HepG2 (cell line): Measurements from ENCODE around the gene MRPL18. TPM values are rescaled to one million over a fixed set of nuclear protein-coding genes. Genes with fewer than 3 reads are reported as not detected.

Source experiments
- ATAC-seq: fragments of 200-7000 bp; cut with Tn5 transposase; 3 replicates; pipeline ENCODE4 v1.9.1; 2020; ENCODE audit warnings: mild to moderate bottlenecking, moderate library complexity
- BruUV-seq: library from RNA; stranded (reverse); fragments of 400-500 nt; replicated peaks from 2 replicates; lab custom pipeline; 2021; lab: Mats Ljungman, UMichigan
- CTCF ChIA-PET: fragments of 300-600 bp; formaldehyde crosslinking; extraction: SDS; loops from one replicate; lab custom pipeline; 2021; ENCODE audit warnings: low total read pairs, inconsistent platforms, low intra/inter-chr PET ratio; lab: Yijun Ruan, JAX
- POLR2A ChIA-PET: fragments of 350-600 bp; sonication (Branson Sonifier 250); formaldehyde crosslinking; loops from one replicate; lab custom pipeline; 2020; ENCODE audit warnings: antibody characterized with exemption, inconsistent platforms; lab: Yijun Ruan, JAX
- DNase-seq: peaks from one replicate; pipeline ENCODE4 v3.0.0-alpha.2; 2015; ENCODE audit warnings: low spot score
- FAIRE-seq: peaks from 3 replicates; lab custom pipeline; 2011; peaks lifted over from hg19 to GRCh38; lab: Jason Lieb, UNC
- H2AFZ ChIP-seq: one replicate; pipeline ENCODE4 v1.6.1; 2011; ENCODE audit warnings: low read length, inconsistent platforms
- H3K27ac ChIP-seq: fragments of 300-600 bp; 3 replicates; pipeline ENCODE4 v1.8.0; 2011; ENCODE audit warnings: mixed run types, mild to moderate bottlenecking, mixed read lengths, low read length, inconsistent platforms; ENCODE audit not compliant: insufficient read depth; ENCODE audit errors: extremely low read length
- H3K27me3 ChIP-seq, 2 experiments: fragments of 200-600 bp in 1 of 2; 2 replicates in 1 of 2; 3 replicates in 1 of 2; pipeline versions ENCODE4 v1.6.0 to v1.8.0; 2011; ENCODE audit warnings: low read length in 2 of 2, mild to moderate bottlenecking in 2 of 2, moderate library complexity in 2 of 2, inconsistent platforms in 1 of 2; ENCODE audit not compliant: insufficient read depth in 2 of 2, control insufficient read depth in 1 of 2
- H3K36me3 ChIP-seq, 2 experiments: fragments of 200-600 bp in 1 of 2; replicated peaks in 1 of 2; 2 replicates in 1 of 2; 3 replicates in 1 of 2; pipeline versions ENCODE4 v1.5.1 to v1.8.0; 2011; ENCODE audit warnings: low read length in 2 of 2, inconsistent platforms in 1 of 2; ENCODE audit not compliant: insufficient read depth in 2 of 2, control insufficient read depth in 1 of 2
- H3K4me1 ChIP-seq: 2 replicates; pipeline ENCODE4 v1.5.1; 2012; ENCODE audit warnings: low read length, inconsistent platforms; ENCODE audit not compliant: insufficient read depth
- H3K4me2 ChIP-seq: 2 replicates; pipeline ENCODE4 v1.6.0; 2011; ENCODE audit warnings: low read depth, low read length, inconsistent platforms
- H3K4me3 ChIP-seq, 3 experiments: fragments of 200-600 bp in 1 of 3; sonication (generic), shearing (Covaris generic) in 1 of 3; replicated peaks in 1 of 3; 2 replicates each; pipeline ENCODE4 v1.5.1; 2011 to 2016; ENCODE audit warnings: low read length in 3 of 3, inconsistent platforms in 2 of 3, low read depth in 2 of 3, mild to moderate bottlenecking in 2 of 3, control low read depth in 1 of 3, mixed read lengths in 1 of 3; ENCODE audit not compliant: insufficient read depth in 1 of 3
- H3K79me2 ChIP-seq: one replicate; pipeline ENCODE4 v1.6.1; 2011; ENCODE audit warnings: low read length, inconsistent platforms; ENCODE audit not compliant: insufficient read depth
- H3K9ac ChIP-seq: 2 replicates; pipeline ENCODE4 v1.6.0; 2011; ENCODE audit warnings: mild to moderate bottlenecking, low read depth, low read length, inconsistent platforms; ENCODE audit not compliant: insufficient read depth
- H3K9me3 ChIP-seq: 2 replicates; pipeline ENCODE4 v1.5.1; 2012; ENCODE audit warnings: mild to moderate bottlenecking, low read length
- H4K20me1 ChIP-seq: 2 replicates; pipeline ENCODE4 v1.6.0; 2011; ENCODE audit warnings: inconsistent platforms, mild to moderate bottlenecking, low read length, moderate library complexity; ENCODE audit not compliant: insufficient read depth
- ATM ChIP-seq: fragments of 450-650 bp; IDR thresholded peaks from 2 replicates; pipeline ENCODE4 v1.7.1; 2017; ENCODE audit warnings: mild to moderate bottlenecking, borderline replicate concordance
- GTF3A ChIP-seq: sonication (generic); formaldehyde crosslinking; conservative IDR thresholded peaks from 2 replicates; pipeline ENCODE4 v1.4.0; 2020; ENCODE audit warnings: mild to moderate bottlenecking, missing genetic modification reagents
- MBD4 ChIP-seq: IDR thresholded peaks from 2 replicates; pipeline ENCODE4 v1.6.1; 2012; ENCODE audit warnings: low read length, inconsistent platforms, borderline replicate concordance
- WGBS: methylation state at CpG from one replicate; pipeline ENCODE4 v1.1.6; 2017; ENCODE audit warnings: low lambda C conversion rate; 5-methylcytosine and 5-hydroxymethylcytosine counted together
- in situ Hi-C: cut with HindIII; loops from 2 replicates; pipeline ENCODE4 v1.10.0; 2017; ENCODE audit warnings: low pct_unique_long_range_greater_than_20kb; ENCODE audit not compliant: extremely low pct_ligation_motif_present
- intact Hi-C: fragments of 100-400 bp; cut with micrococcal nuclease; formaldehyde crosslinking; loops from one replicate; pipeline ENCODE4 v1.10.0; 2022; ENCODE audit not compliant: unreplicated experiment
- polyA plus RNA-seq, 8 experiments: library from polyadenylated mRNA; depleted of rRNA in 3 of 8; stranded (reverse) in 7 of 8; unstranded in 1 of 8; fragments of >200 nt; fragmentation: Illumina TruSeq in 4 of 8; extraction: Trizol in 4 of 8; gene quantifications; 2 replicates each; pipeline versions ENCODE4 v1.2.1 to v1.2.3, GENCODE V29; 2011 to 2016; ENCODE audit warnings: low read depth in 4 of 8, missing spikeins in 1 of 8, mixed read lengths in 1 of 8; ENCODE audit not compliant: insufficient read depth in 1 of 8
- total RNA-seq, 5 experiments: library from RNA; depleted of rRNA; stranded (reverse); fragments of >200 nt; fragmentation: Illumina TruSeq; extraction: Trizol; gene quantifications; 2 replicates each; pipeline ENCODE4 v1.2.3, GENCODE V29; 2016; ENCODE audit warnings: low read depth in 1 of 5
- TF ChIP-seq, protein P1 (sequence below): sonication (generic); formaldehyde crosslinking; IDR thresholded peaks from 2 replicates; pipeline ENCODE4 v1.9.0; 2022; ENCODE audit warnings: low read depth, missing genetic modification reagents
- TF ChIP-seq, protein P2 (sequence below): sonication (generic); formaldehyde crosslinking; IDR thresholded peaks from 2 replicates; pipeline ENCODE4 v1.4.0; 2020; ENCODE audit warnings: missing genetic modification reagents

Gene MRPL18
- total and polyA plus RNA-seq, 2 of the 13 experiments (the other 11 are each of a cell fraction or from before 2014, with no cell fraction given) = 85.6 to 176 TPM

DNA sequence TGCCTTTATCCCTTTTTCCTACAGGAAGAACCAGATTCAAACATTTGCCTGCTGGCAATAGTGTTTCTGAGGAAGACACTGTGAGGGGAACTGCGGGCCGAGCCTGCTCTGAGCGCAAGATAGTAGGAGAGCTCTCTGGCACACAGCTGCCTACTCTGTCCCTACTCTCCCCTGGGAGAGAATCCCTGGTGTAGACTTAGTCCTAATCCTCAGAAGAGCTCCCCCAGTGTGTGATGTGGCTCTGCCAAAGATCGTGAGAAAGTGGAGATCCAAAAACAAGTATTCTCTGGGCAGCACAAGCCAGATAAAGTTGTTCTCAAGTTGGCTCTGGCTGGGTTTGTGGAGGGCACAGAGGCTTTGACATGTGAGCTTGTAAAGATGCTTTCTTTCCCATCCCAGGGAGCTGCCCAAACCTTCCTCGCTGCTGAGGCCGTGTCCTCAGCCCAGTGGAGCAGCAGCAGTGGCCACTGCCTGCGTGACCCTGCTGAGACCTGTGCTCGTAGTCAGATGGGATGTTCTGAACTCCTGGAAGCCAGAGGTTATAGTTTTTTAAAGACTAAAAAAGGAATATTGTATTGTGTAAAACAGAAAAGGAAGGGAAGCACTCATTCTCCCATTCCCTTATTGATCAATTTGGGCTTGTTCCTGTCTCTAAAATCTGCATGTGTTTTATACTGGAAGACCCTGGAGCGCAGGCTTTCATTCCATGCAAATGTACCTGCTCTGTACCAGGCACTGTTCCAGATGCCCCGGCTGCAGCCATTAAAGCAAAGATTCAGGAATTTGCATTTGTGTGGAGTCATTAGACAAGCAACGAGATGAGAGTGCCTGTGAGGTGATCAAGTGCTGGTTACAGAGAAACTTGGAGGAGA lies 40.5 kb downstream of the MRPL18 start:
- H3K9me3 ChIP-seq = no peaks in the 10 kb centered on the region
- H3K79me2 ChIP-seq = no peaks in the 10 kb centered on the region
- intact Hi-C loops (no loop called here), in situ Hi-C loops (no loop called here)
- TF ChIP-seq, protein P1, sequence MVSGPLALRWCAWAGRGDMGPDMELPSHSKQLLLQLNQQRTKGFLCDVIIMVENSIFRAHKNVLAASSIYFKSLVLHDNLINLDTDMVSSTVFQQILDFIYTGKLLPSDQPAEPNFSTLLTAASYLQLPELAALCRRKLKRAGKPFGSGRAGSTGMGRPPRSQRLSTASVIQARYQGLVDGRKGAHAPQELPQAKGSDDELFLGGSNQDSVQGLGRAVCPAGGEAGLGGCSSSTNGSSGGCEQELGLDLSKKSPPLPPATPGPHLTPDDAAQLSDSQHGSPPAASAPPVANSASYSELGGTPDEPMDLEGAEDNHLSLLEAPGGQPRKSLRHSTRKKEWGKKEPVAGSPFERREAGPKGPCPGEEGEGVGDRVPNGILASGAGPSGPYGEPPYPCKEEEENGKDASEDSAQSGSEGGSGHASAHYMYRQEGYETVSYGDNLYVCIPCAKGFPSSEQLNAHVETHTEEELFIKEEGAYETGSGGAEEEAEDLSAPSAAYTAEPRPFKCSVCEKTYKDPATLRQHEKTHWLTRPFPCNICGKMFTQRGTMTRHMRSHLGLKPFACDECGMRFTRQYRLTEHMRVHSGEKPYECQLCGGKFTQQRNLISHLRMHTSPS (CRISPR knock-in tag) = no peak
- H4K20me1 ChIP-seq = no peaks in the 10 kb centered on the region
- WGBS = 43% methylated on average over 11 of the region's 11 CpGs
- no peaks in the 10 kb centered on the region for H3K36me3 ChIP-seq
- no peak overlapping the region for H3K9ac ChIP-seq
- ATAC-seq (peak; percentile 34; the same call in 2 of the 3 replicates), FAIRE-seq (no peak), DNase-seq (no peak)
- BruUV-seq = no TSS peak
- H3K27me3 ChIP-seq = peaks cover 4 to 50% of the 10 kb centered on the region in 2 experiments; a peak in 3 of 5 replicates
- no peaks in the 10 kb centered on the region for H3K4me1 ChIP-seq
- POLR2A ChIA-PET = no interaction called here
- no peak overlapping the region for H3K4me3 ChIP-seq
- CTCF ChIA-PET = no interaction called here
- no peak overlapping the region for H3K4me2 ChIP-seq
- H3K27ac ChIP-seq = no peak overlapping the region
- no peak overlapping the region for H2AFZ ChIP-seq

DNA sequence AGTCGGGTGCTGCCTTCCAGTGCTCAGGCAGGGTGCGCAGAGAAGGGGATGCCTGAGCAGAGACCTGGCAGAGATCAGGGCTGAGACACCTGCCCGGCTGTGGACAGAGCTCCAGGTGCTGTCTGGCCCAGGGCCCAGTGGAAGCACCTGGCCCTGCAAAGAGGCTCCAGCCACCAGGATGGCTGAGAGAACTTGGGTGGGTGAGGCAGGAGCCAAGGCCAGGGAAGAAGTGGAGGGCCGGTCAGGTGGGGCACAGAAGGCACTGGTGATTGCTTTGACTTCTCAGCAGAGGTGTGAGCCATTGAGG lies 41.1 kb downstream of the MRPL18 start:
- no peak overlapping the region for H3K4me3 ChIP-seq
- H3K79me2 ChIP-seq = no peaks in the 10 kb centered on the region
- intact Hi-C loops = no loop called here
- ATAC-seq = no peak
- no TSS peak for BruUV-seq
- TF ChIP-seq, protein P2, sequence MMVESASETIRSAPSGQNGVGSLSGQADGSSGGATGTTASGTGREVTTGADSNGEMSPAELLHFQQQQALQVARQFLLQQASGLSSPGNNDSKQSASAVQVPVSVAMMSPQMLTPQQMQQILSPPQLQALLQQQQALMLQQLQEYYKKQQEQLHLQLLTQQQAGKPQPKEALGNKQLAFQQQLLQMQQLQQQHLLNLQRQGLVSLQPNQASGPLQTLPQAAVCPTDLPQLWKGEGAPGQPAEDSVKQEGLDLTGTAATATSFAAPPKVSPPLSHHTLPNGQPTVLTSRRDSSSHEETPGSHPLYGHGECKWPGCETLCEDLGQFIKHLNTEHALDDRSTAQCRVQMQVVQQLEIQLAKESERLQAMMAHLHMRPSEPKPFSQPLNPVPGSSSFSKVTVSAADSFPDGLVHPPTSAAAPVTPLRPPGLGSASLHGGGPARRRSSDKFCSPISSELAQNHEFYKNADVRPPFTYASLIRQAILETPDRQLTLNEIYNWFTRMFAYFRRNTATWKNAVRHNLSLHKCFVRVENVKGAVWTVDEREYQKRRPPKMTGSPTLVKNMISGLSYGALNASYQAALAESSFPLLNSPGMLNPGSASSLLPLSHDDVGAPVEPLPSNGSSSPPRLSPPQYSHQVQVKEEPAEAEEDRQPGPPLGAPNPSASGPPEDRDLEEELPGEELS (CRISPR knock-in tag) = no peak
- TF ChIP-seq MBD4 (no peak), ATM (no peak), GTF3A (no peak)
- TF ChIP-seq, all 625 proteins: peak for 0
- Histone ChIP-seq H3K9me3 (no peaks in the 10 kb centered on the region), H3K27ac (no peak overlapping the region), H2AFZ (no peak overlapping the region), H3K27me3 (peaks cover 4 to 51% of the 10 kb centered on the region in 2 experiments; a peak in 3 of 5 replicates), H3K36me3 (no peaks in the 10 kb centered on the region), H4K20me1 (no peaks in the 10 kb centered on the region), H3K9ac (no peak overlapping the region), H3K4me1 (no peaks in the 10 kb centered on the region), H3K4me2 (no peak overlapping the region)
- POLR2A ChIA-PET = no interaction called here
- 36% methylated on average over 4 of the region's 4 CpGs for WGBS
- CTCF ChIA-PET = no interaction called here
- in situ Hi-C loops = no loop called here
- no peak for DNase-seq
- FAIRE-seq = no peak
